ENCODE measurements around the gene ATG9A. TPM values are rescaled to one million over a fixed set of nuclear protein-coding genes. Genes with fewer than 3 reads are reported as not detected.
A peak's percentile ranks its signal among the peaks of the same experiment; 100 is the strongest.

The ATG9A gene
- total RNA-seq, 1 experiment from 2014 or later, result 42.9 TPM

DNA sequence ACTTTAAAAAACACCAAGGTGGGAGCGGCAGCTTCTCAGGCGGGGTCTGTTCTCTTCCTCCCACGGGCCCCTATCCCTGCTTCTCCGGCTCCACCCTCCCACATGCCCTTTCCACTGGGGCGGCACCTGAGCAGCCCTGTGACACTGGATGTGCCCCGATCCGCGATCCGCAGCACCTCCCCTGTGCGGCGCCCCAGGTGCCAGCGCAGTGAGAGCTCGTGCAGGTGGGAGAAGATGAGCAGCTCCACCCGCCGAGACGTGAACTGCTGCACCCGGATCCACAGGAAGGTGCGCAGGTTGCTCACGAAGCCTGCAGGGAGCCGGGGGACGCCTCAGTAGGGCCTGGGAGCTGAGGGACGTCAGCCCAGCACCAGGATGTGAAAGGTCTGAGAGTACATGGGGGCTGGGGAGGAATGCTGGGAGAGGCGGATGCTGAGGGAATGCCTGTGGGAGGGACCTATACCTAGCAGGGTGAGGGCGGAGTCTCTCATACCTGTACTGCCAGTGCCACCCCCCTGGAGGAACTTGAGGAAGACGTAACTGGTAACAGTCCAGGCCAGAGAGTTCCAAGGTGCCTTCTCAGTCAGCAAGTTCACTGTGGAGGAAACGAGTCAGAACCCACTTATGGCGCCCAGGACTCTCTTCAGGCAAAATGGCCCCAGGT lies 13.4 kb downstream of the ATG9A start:
- Mint-ChIP-seq H3K4me1 (peaks cover 25% of the 10 kb centered on the region), H3K9me3 (no peaks in the 10 kb centered on the region), H3K4me3 (no peak overlapping the region), H3K36me3 (peaks cover 43% of the 10 kb centered on the region), H3K27ac (no peak overlapping the region; the same call in 1 of the 2 replicates), H3K27me3 (ENCODE audit: low read depth) (no peaks in the 10 kb centered on the region)
- DNase-seq (ENCODE audit: low spot score), result peak; percentile 27
- CTCF ChIA-PET, result interaction anchor here (0.9 to 1.4 kb wide), 4 partner anchors 79 to 314 kb away, joined by 3 to 4 read pairs (median 3); no protein-coding TSS in a partner anchor
- peak; percentile 10 for ATAC-seq
- POLR2A ChIA-PET, result interaction anchor here (0.7 kb wide), 1 partner anchor 79 kb away, joined by 3 read pairs; no protein-coding TSS in a partner anchor
- TF ChIP-seq, protein P1, sequence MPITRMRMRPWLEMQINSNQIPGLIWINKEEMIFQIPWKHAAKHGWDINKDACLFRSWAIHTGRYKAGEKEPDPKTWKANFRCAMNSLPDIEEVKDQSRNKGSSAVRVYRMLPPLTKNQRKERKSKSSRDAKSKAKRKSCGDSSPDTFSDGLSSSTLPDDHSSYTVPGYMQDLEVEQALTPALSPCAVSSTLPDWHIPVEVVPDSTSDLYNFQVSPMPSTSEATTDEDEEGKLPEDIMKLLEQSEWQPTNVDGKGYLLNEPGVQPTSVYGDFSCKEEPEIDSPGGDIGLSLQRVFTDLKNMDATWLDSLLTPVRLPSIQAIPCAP (CRISPR knock-in tag; IDR thresholded peaks at IDR 0.05), result no peak
- TF ChIP-seq, protein P2, sequence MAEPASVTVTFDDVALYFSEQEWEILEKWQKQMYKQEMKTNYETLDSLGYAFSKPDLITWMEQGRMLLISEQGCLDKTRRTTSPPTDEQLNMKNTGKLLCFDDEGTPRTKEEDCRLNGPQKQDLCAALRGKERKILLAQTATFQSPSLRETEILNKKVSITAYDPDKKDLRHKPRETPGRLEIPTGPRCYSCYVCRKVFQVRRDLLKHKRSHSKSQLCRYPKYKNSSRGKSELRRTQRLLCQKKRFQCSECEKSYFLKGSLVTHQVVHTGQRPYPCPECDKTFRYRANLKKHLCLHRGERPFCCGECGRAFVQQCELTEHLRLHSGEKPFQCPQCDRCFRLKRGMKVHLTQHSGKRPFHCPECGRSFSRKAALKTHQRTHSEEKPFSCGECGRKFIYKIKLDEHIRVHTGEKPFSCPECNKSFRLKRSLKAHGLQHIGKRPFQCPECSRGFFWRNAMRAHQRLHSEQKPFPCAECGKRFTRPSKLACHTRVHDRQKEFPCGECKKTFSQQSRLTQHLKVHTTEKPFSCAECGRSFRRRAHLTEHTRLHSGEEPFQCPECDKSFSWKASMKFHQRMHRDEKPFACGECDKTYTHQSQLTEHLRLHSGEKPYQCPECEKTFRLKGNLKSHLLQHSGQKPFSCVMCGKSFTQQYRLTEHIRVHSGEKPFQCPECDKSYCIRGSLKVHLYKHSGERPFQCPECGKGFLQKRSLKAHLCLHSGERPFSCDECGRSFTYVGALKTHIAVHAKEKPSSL (CRISPR knock-in tag; conservative IDR thresholded peaks at IDR 0.05), result no peak
- TF ChIP-seq STAT6 (CRISPR knock-in tag; conservative IDR thresholded peaks at IDR 0.05; ENCODE audit: low read depth) (no peak), TEAD1 (CRISPR knock-in tag; IDR thresholded peaks at IDR 0.05) (no peak), CBFB (CRISPR knock-in tag; IDR thresholded peaks at IDR 0.05; ENCODE audit: low read depth) (no peak), GABPB1 (CRISPR knock-in tag; IDR thresholded peaks at IDR 0.05) (no peak), ZBTB21 (CRISPR knock-in tag; IDR thresholded peaks at IDR 0.05; ENCODE audit: borderline replicate concordance) (no peak), SMAD4 (CRISPR knock-in tag; IDR thresholded peaks at IDR 0.05) (no peak), MLX (CRISPR knock-in tag; IDR thresholded peaks at IDR 0.05) (no peak)
- TF ChIP-seq, protein P3, sequence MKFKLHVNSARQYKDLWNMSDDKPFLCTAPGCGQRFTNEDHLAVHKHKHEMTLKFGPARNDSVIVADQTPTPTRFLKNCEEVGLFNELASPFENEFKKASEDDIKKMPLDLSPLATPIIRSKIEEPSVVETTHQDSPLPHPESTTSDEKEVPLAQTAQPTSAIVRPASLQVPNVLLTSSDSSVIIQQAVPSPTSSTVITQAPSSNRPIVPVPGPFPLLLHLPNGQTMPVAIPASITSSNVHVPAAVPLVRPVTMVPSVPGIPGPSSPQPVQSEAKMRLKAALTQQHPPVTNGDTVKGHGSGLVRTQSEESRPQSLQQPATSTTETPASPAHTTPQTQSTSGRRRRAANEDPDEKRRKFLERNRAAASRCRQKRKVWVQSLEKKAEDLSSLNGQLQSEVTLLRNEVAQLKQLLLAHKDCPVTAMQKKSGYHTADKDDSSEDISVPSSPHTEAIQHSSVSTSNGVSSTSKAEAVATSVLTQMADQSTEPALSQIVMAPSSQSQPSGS (CRISPR knock-in tag; IDR thresholded peaks at IDR 0.05; ENCODE audit: borderline replicate concordance, low read depth), result no peak

DNA sequence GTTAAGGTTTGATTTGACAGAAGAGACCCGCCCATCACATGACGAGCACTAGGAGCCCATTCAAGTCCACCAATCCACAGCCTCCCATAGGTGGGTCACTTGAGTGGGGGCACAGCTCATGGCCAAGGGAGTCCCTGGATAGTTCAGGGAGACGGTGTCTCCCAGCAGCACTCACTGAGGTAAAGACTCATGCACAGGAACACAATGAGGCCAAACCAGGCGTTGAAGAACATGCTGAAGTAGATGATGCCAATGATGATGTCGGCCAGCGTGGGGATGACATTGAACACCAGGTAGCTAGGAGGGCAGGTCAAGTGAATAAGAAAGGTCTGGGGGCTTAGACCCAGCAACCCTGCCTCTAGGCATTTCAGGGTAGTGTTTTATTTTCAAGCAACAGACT lies 14.7 kb downstream of the ATG9A start:
- Mint-ChIP-seq H3K4me1 (peaks cover 25% of the 10 kb centered on the region), H3K9me3 (no peaks in the 10 kb centered on the region), H3K36me3 (peaks cover 49% of the 10 kb centered on the region), H3K4me3 (no peak overlapping the region), H3K27me3 (ENCODE audit: low read depth) (no peaks in the 10 kb centered on the region), H3K27ac (no peak overlapping the region)
- CTCF ChIA-PET, result no interaction called here
- no peak for DNase-seq (ENCODE audit: low spot score)
- no peak for ATAC-seq
- POLR2A ChIA-PET, result interaction anchor here (0.6 kb wide), 1 partner anchor 64 kb away, joined by 3 read pairs; no protein-coding TSS in a partner anchor
- TF ChIP-seq ZNF219 (CRISPR knock-in tag; IDR thresholded peaks at IDR 0.05; ENCODE audit: borderline replicate concordance), result no peak
- TF ChIP-seq, protein P4, sequence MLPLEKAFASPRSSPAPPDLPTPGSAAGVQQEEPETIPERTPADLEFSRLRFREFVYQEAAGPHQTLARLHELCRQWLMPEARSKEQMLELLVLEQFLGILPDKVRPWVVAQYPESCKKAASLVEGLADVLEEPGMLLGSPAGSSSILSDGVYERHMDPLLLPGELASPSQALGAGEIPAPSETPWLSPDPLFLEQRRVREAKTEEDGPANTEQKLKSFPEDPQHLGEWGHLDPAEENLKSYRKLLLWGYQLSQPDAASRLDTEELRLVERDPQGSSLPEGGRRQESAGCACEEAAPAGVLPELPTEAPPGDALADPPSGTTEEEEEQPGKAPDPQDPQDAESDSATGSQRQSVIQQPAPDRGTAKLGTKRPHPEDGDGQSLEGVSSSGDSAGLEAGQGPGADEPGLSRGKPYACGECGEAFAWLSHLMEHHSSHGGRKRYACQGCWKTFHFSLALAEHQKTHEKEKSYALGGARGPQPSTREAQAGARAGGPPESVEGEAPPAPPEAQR (CRISPR knock-in tag; IDR thresholded peaks at IDR 0.05), result no peak
- no peak for TF ChIP-seq ZNF121 (CRISPR knock-in tag; IDR thresholded peaks at IDR 0.05)
- TF ChIP-seq, protein P5, sequence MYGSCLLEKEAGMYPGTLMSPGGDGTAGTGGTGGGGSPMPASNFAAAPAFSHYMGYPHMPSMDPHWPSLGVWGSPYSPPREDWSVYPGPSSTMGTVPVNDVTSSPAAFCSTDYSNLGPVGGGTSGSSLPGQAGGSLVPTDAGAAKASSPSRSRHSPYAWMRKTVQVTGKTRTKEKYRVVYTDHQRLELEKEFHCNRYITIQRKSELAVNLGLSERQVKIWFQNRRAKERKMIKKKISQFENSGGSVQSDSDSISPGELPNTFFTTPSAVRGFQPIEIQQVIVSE (CRISPR knock-in tag; IDR thresholded peaks at IDR 0.05; ENCODE audit: borderline replicate concordance), result no peak
- TF ChIP-seq, protein P6, sequence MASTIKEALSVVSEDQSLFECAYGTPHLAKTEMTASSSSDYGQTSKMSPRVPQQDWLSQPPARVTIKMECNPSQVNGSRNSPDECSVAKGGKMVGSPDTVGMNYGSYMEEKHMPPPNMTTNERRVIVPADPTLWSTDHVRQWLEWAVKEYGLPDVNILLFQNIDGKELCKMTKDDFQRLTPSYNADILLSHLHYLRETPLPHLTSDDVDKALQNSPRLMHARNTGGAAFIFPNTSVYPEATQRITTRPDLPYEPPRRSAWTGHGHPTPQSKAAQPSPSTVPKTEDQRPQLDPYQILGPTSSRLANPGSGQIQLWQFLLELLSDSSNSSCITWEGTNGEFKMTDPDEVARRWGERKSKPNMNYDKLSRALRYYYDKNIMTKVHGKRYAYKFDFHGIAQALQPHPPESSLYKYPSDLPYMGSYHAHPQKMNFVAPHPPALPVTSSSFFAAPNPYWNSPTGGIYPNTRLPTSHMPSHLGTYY (CRISPR knock-in tag; IDR thresholded peaks at IDR 0.05), result no peak
- no peak for TF ChIP-seq ELF4 (CRISPR knock-in tag; IDR thresholded peaks at IDR 0.05; ENCODE audit: low read depth)
- no peak for TF ChIP-seq USF1 (CRISPR knock-in tag; IDR thresholded peaks at IDR 0.05)
- no peak for TF ChIP-seq NFE2L1 (CRISPR knock-in tag; IDR thresholded peaks at IDR 0.05)
- no peak for TF ChIP-seq ETV6 (CRISPR knock-in tag; IDR thresholded peaks at IDR 0.05)
- no peak for TF ChIP-seq CREB1 (CRISPR knock-in tag; IDR thresholded peaks at IDR 0.05)
